ENCODE measurements around the gene BBS7. TPM values are rescaled to one million over a fixed set of nuclear protein-coding genes. Genes with fewer than 3 reads are reported as not detected.

Gene BBS7
- total and polyA plus RNA-seq, 9 of the 15 experiments (the other 6 are each of a cell fraction or from before 2014, with no cell fraction given): 13.4 to 25.8 (median 16.4) TPM

DNA sequence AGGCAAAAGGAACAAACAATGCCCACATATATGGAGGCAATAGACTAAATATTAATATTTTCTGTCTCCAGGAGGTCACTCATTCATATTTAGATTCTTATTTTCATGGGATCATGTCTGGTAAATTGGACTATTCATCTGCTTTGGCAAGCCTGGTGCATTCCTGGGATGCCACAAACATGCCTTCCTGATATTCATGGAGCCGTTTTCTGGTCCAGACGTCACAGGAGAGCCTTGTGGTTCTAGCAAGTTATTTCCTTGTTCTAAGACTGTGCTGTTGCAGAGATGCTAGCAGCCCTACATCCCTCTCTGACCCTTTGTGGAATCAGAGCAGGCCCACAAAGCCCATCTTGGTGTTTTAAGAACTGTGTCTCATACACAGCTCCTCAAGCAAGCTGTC lies 85.3 kb downstream of the BBS7 start:
- no peaks in the 10 kb centered on the region for H3K27me3 ChIP-seq (ENCODE audit: control insufficient read depth in 2 of 2, insufficient read depth in 2 of 2, low read length in 2 of 2)
- H3K9ac ChIP-seq (ENCODE audit: insufficient read depth in 1 of 2, low read depth in 2 of 2, low read length in 2 of 2): no peak overlapping the region
- no peaks in the 10 kb centered on the region for H3K9me3 ChIP-seq (replicated peaks; ENCODE audit: control insufficient read depth, insufficient read depth, low read depth, low read length)
- no peaks in the 10 kb centered on the region for H3K9me1 ChIP-seq (ENCODE audit: control insufficient read depth, insufficient read depth, low read length)
- BruUV-seq (replicated peaks): no TSS peak
- no peaks in the 10 kb centered on the region for H4K20me1 ChIP-seq (replicated peaks; ENCODE audit: control insufficient read depth, insufficient read depth, low read length)
- WGBS (ENCODE audit: insufficient coverage, low coverage, missing lambda C conversion rate): 14% methylated on average over 2 of the region's 2 CpGs
- H3K36me3 ChIP-seq (ENCODE audit: control insufficient read depth, insufficient read depth, low read length): no peaks in the 10 kb centered on the region
- in situ Hi-C loops (cut with MboI) (no loop called here), intact Hi-C loops (cut with micrococcal nuclease) (no loop called here)
- H2AFZ ChIP-seq (ENCODE audit: low read depth, low read length): no peak overlapping the region
- H3K79me2 ChIP-seq (ENCODE audit: control insufficient read depth, insufficient read depth, low read length): no peaks in the 10 kb centered on the region
- ChIA-PET POLR2A (interaction anchor here (0.8 kb wide), 1 partner anchor 88 kb away, joined by 3 read pairs; no protein-coding TSS in a partner anchor), CTCF (ENCODE audit: low intra/inter-chr PET ratio) (no interaction called here)
- no peak overlapping the region for H3K4me3 ChIP-seq
- ATAC-seq: peak; percentile 50
- H3K4me1 ChIP-seq (replicated peaks in 1 of 2; ENCODE audit: control insufficient read depth in 2 of 2, insufficient read depth in 2 of 2, low read length in 2 of 2): peaks cover 0 to under 1% of the 10 kb centered on the region in 2 experiments; a peak in 3 of 5 replicates
- no peak for DNase-seq (ENCODE audit: extremely low read depth in 1 of 4, low spot score in 3 of 4)
- FAIRE-seq: no peak
- no peak for TF ChIP-seq DDX20 (tag; IDR thresholded peaks at IDR 0.05; ENCODE audit: low read depth)
- TF ChIP-seq MTA3 (IDR thresholded peaks at IDR 0.05; ENCODE audit: borderline replicate concordance): no peak
- TF ChIP-seq KAT2B (IDR thresholded peaks at IDR 0.05; ENCODE audit: low read depth, low read length): no peak
- TF ChIP-seq, protein P1, sequence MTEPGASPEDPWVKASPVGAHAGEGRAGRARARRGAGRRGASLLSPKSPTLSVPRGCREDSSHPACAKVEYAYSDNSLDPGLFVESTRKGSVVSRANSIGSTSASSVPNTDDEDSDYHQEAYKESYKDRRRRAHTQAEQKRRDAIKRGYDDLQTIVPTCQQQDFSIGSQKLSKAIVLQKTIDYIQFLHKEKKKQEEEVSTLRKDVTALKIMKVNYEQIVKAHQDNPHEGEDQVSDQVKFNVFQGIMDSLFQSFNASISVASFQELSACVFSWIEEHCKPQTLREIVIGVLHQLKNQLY (CRISPR knock-in tag; conservative IDR thresholded peaks at IDR 0.05): no peak
- TF ChIP-seq NONO (IDR thresholded peaks at IDR 0.05; ENCODE audit: low read depth in 2 of 2, low read length in 1 of 2): no peak
- no peak for TF ChIP-seq ZNF263 (CRISPR knock-in tag; IDR thresholded peaks at IDR 0.05; ENCODE audit: borderline replicate concordance)
- TF ChIP-seq POLR3G (IDR thresholded peaks at IDR 0.05; ENCODE audit: extremely low read depth, insufficient read length, insufficient replicate concordance): no peak
- TF ChIP-seq RHOXF2B (CRISPR knock-in tag; conservative IDR thresholded peaks at IDR 0.05): no peak
- no peak for TF ChIP-seq ZZZ3 (IDR thresholded peaks at IDR 0.05)
- no peak for TF ChIP-seq ETS1 (conservative IDR thresholded peaks at IDR 0.05; ENCODE audit: control insufficient read depth, low read depth, low read length)
- TF ChIP-seq, protein P2, sequence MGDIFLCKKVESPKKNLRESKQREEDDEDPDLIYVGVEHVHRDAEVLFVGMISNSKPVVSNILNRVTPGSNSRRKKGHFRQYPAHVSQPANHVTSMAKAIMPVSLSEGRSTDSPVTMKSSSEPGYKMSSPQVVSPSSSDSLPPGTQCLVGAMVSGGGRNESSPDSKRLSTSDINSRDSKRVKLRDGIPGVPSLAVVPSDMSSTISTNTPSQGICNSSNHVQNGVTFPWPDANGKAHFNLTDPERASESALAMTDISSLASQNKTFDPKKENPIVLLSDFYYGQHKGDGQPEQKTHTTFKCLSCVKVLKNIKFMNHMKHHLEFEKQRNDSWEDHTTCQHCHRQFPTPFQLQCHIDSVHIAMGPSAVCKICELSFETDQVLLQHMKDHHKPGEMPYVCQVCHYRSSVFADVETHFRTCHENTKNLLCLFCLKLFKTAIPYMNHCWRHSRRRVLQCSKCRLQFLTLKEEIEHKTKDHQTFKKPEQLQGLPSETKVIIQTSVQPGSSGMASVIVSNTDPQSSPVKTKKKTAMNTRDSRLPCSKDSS (IDR thresholded peaks at IDR 0.05; ENCODE audit: low read depth, partially characterized antibody): no peak
- no peak for TF ChIP-seq MLLT1 (IDR thresholded peaks at IDR 0.05)
- TF ChIP-seq SETDB1 (IDR thresholded peaks at IDR 0.05; ENCODE audit: low read length): no peak
- no peak overlapping the region for H3K4me2 ChIP-seq (ENCODE audit: insufficient read depth, low read length)
- no peak overlapping the region for H3K27ac ChIP-seq (ENCODE audit: extremely low read depth, low read depth, low read length)
